ENCODE data around the gene LPIN1. TPM values are rescaled to one million over a fixed set of nuclear protein-coding genes. Genes with fewer than 3 reads are reported as not detected.

The LPIN1 gene
- total and polyA plus RNA-seq, 4 donors, result 4.4 to 54.0 (median 23.0) TPM

GRCh38 chr2:11873356-11874154, 127.1 kb downstream of the LPIN1 start:
- Histone ChIP-seq H3K27me3 (ENCODE audit: control insufficient read depth in 1 of 2, insufficient read depth in 2 of 2, low read length in 1 of 2) (no peaks in the 10 kb centered on the region), H3K9me3 (ENCODE audit: control insufficient read depth, low read length) (no peaks in the 10 kb centered on the region), H3K4me3 (ENCODE audit: low read length in 2 of 2) (no peak overlapping the region), H3K4me1 (ENCODE audit: control insufficient read depth in 1 of 2, insufficient read depth in 2 of 2, low read length in 2 of 2) (no peaks in the 10 kb centered on the region), H3K27ac (ENCODE audit: low read depth in 1 of 2, low read length in 2 of 2) (no peak overlapping the region), H3K36me3 (ENCODE audit: control insufficient read depth in 1 of 2, insufficient read depth in 2 of 2, low read length in 1 of 2) (no peaks in the 10 kb centered on the region)
- DNase-seq, result no peak
- intact Hi-C loops (cut with DNase I), result no loop called here
- no peak for ATAC-seq (ENCODE audit: low FRiP score)
- WGBS, 2 donors, result 89 to 90% methylated on average over 11 of the region's 11 CpGs

- Histone ChIP-seq H3K4me1 (ENCODE audit: control insufficient read depth in 1 of 2, insufficient read depth in 2 of 2, low read length in 2 of 2) (no peaks in the 10 kb centered on the region), H3K27me3 (ENCODE audit: control insufficient read depth in 1 of 2, insufficient read depth in 2 of 2, low read length in 1 of 2) (no peaks in the 10 kb centered on the region), H3K36me3 (ENCODE audit: control insufficient read depth in 1 of 2, insufficient read depth in 2 of 2, low read length in 1 of 2) (no peaks in the 10 kb centered on the region), H3K9me3 (ENCODE audit: control insufficient read depth, low read length) (no peaks in the 10 kb centered on the region), H3K27ac (ENCODE audit: low read depth in 1 of 2, low read length in 2 of 2) (no peak overlapping the region), H3K4me3 (ENCODE audit: low read length in 2 of 2) (no peak overlapping the region)
- 91% methylated on average over 6 to 15 of the region's 15 CpGs for WGBS, 2 donors
- no peak for ATAC-seq (ENCODE audit: low FRiP score)
- intact Hi-C loops (cut with DNase I), result no loop called here
- no peak for DNase-seq
Observed at GRCh38 chr2:11874861-11875260, 128.4 kb downstream of the LPIN1 start.

- Histone ChIP-seq H3K36me3 (ENCODE audit: control insufficient read depth in 1 of 2, insufficient read depth in 2 of 2, low read length in 1 of 2) (no peaks in the 10 kb centered on the region), H3K4me3 (ENCODE audit: low read length in 2 of 2) (no peak overlapping the region), H3K4me1 (ENCODE audit: control insufficient read depth in 1 of 2, insufficient read depth in 2 of 2, low read length in 2 of 2) (no peaks in the 10 kb centered on the region), H3K27ac (ENCODE audit: low read depth in 1 of 2, low read length in 2 of 2) (no peak overlapping the region), H3K9me3 (ENCODE audit: control insufficient read depth, low read length) (no peaks in the 10 kb centered on the region), H3K27me3 (ENCODE audit: control insufficient read depth in 1 of 2, insufficient read depth in 2 of 2, low read length in 1 of 2) (no peaks in the 10 kb centered on the region)
- intact Hi-C loops (cut with DNase I), result no loop called here
- no peak for ATAC-seq (ENCODE audit: low FRiP score)
- no peak for DNase-seq
- 81 to 87% methylated on average over 2 of the region's 2 CpGs for WGBS, 2 donors
Observed at GRCh38 chr2:11875481-11875880, 129.0 kb downstream of the LPIN1 start.

GRCh38 chr2:11876436-11876835, 130.0 kb downstream of the LPIN1 start:
- no peaks in the 10 kb centered on the region for H3K36me3 ChIP-seq (ENCODE audit: control insufficient read depth in 1 of 2, insufficient read depth in 2 of 2, low read length in 1 of 2)
- H3K4me1 ChIP-seq (ENCODE audit: control insufficient read depth in 1 of 2, insufficient read depth in 2 of 2, low read length in 2 of 2), result no peaks in the 10 kb centered on the region
- no peak for ATAC-seq (ENCODE audit: low FRiP score)
- H3K27me3 ChIP-seq (ENCODE audit: control insufficient read depth in 1 of 2, insufficient read depth in 2 of 2, low read length in 1 of 2), result no peaks in the 10 kb centered on the region
- no peak overlapping the region for H3K27ac ChIP-seq (ENCODE audit: low read depth in 1 of 2, low read length in 2 of 2)
- 95 to 96% methylated on average over 6 of the region's 6 CpGs for WGBS, 2 donors
- intact Hi-C loops (cut with DNase I), result no loop called here
- no peak for DNase-seq
- no peaks in the 10 kb centered on the region for H3K9me3 ChIP-seq (ENCODE audit: control insufficient read depth, low read length)
- no peak overlapping the region for H3K4me3 ChIP-seq (ENCODE audit: low read length in 2 of 2)

GRCh38 chr2:11876889-11877288, 130.5 kb downstream of the LPIN1 start:
- DNase-seq (no peak), ATAC-seq (ENCODE audit: low FRiP score) (no peak)
- WGBS, 2 donors, result 90 to 91% methylated on average over 5 of the region's 5 CpGs
- intact Hi-C loops (cut with DNase I), result no loop called here
- H3K9me3 ChIP-seq (ENCODE audit: control insufficient read depth, low read length), result no peaks in the 10 kb centered on the region
- no peaks in the 10 kb centered on the region for H3K27me3 ChIP-seq (ENCODE audit: control insufficient read depth in 1 of 2, insufficient read depth in 2 of 2, low read length in 1 of 2)
- H3K4me1 ChIP-seq (ENCODE audit: control insufficient read depth in 1 of 2, insufficient read depth in 2 of 2, low read length in 2 of 2), result no peaks in the 10 kb centered on the region
- H3K4me3 ChIP-seq (ENCODE audit: low read length in 2 of 2), result no peak overlapping the region
- H3K36me3 ChIP-seq (ENCODE audit: control insufficient read depth in 1 of 2, insufficient read depth in 2 of 2, low read length in 1 of 2), result no peaks in the 10 kb centered on the region
- H3K27ac ChIP-seq (ENCODE audit: low read depth in 1 of 2, low read length in 2 of 2), result no peak overlapping the region

Small RNA genes within 50 kb of the gene (microRNA-seq; reads per million reads assigned to microRNA genes)
- 0 reads per million in 2 donors for gene MIR4262
- 0 reads per million in 2 donors for gene MIR548S

Other genes starting within 250 kb of the LPIN1 start
- 1 to 10 TPM; 7.2 to 8.6 TPM for gene GREB1, start 212.6 kb upstream of the LPIN1 start, total RNA-seq
- under 1 TPM in 1 of 2 donors, not detected in 1; 0.13 TPM for gene GREB1, start 212.6 kb upstream of the LPIN1 start, polyA plus RNA-seq
- gene NTSR2, start 76.4 kb upstream of the LPIN1 start, total RNA-seq, result not detected
- gene NTSR2, start 76.4 kb upstream of the LPIN1 start, polyA plus RNA-seq, result not detected